ENCODE data around the gene FBXL19. TPM values are rescaled to one million over a fixed set of nuclear protein-coding genes. Genes with fewer than 3 reads are reported as not detected.

Gene FBXL19
- total RNA-seq, 1 donor from 2014 or later = 26.6 TPM

DNA sequence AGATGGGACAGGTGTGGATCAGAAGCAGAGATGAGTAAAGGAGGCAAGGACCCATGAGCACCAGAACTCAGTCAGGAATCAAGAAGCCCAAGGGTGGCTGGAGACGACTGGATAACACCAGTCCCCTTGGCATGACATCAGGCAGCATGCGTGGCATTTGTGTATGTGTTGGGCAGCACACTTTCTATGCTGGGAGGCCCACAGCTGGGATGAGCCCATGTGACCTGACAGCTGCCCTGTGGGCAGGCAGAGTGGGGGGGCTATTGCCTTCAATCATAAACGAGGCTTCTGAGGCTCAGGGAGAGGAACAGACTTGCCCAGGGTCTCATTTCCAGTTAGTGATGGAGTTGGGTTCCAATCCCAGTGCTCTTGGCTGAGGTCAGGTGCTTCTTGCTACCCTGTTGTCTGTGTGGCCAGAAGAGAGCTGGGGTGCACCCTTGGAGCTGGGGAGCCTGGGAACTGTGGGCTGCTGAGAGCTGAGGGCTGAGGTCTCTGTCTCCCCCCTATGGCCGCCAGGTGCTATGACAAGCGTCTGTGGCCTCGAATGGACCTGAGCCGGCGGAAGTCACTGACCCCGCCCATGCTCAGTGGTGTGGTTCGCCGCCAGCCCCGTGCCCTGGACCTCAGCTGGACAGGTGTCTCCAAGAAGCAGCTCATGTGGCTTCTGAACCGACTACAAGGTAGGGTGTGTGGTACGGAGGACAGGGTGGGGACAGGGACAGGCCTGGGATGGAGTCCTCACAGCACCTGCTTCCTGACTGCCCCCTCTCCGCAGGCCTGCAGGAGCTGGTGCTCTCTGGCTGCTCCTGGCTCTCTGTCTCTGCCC, 18.4 kb downstream of the FBXL19 start:
- intact Hi-C loops (cut with micrococcal nuclease) = loop anchor here (2.0 to 5.0 kb wide), 2 partner anchors 50 to 97 kb away; partner anchors contain the start of gene BCL7C

DNA sequence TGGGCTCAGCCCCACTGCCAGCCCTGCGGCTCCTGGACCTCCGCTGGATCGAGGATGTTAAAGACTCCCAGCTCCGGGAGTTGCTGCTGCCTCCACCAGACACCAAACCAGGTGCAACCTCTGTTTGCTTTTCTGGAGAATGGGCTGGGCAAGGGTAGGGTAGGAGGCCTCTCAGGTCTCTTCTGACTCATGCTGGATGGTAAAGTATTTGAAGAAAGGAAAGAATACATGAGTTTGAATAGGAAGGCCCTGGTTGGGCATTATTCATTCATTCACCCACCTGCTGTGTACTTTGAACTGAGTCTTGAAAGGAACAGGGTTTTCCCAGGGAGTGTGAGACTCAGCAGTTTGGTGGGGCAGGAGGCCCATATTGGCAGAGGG, 19.0 kb downstream of the FBXL19 start:
- intact Hi-C loops (cut with micrococcal nuclease) = loop anchor here (2.0 to 5.0 kb wide), 2 partner anchors 50 to 98 kb away; partner anchors contain the start of gene BCL7C

DNA sequence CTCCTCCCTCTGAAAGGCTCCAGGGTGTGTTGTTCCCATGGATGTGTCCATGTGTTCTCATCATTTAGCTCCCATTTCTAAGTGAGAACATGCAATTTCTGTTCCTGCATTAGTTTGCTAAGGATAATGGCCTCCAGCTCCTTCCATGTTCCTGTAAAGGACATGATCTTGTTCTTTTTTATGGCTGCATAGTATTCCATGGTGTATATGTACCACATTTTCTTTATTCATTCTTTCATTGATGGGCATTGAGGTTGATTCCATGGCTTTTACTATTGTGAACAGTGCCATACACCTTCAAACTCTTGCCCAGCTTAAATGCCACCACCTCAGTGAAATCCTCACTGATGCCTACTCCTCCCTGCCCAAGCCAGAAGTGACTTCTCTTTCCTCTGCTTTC, 21.0 kb downstream of the FBXL19 start:
- intact Hi-C loops (cut with micrococcal nuclease) = loop anchor here (5.0 kb wide), 1 partner anchor 52 kb away; the partner anchor contains the start of gene BCL7C

DNA sequence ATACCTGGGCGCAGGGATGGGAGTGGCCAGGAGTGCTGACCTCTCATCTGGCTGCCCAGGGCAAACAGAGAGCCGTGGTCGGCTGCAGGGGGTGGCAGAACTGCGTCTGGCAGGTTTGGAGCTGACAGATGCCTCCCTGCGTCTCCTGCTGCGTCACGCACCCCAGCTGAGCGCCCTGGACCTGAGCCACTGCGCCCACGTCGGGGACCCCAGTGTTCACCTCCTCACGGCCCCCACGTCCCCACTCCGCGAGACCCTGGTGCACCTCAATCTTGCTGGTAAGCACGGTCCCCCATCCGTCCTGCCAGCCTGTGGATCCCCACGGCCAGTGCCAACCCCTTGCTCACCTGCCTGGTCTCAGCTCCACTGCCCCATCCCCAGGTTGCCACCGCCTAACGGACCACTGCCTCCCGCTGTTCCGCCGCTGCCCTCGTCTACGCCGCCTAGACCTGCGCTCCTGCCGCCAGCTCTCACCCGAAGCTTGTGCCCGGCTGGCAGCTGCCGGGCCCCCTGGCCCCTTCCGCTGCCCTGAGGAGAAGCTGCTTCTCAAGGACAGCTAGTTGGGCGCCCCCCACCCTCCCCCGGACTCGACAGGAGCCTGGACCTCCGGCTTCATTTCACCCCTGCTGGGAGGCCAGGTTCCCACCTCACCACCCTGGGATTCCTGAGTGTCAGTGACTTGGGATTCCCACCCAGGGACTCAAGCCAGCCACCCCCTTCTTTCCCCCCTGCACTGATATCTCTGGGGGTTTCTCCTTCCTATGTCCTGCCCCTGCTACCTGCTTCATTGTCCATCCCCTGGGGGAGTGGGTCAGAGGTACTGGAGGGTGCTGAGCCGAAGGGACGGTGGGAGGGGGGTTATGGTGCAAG, 23.5 kb downstream of the FBXL19 start:
- intact Hi-C loops (cut with micrococcal nuclease) = no loop called here

DNA sequence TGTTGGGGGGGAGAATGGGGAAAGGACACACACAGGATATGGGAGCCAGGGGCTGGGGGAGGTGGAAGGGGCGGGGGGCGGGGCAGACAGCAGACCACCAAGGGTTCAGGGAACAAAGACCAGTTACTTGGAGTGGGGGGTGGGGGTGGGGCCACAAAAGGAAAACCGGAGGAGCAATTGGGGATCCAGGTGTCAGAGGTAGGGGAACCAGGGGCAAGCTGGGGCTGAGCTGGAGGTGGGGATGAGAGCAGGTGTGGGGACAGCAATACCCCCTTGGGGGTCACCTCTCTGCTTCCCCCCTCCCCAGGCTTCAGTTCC, 24.1 kb downstream of the FBXL19 start:
- intact Hi-C loops (cut with micrococcal nuclease) = no loop called here

DNA sequence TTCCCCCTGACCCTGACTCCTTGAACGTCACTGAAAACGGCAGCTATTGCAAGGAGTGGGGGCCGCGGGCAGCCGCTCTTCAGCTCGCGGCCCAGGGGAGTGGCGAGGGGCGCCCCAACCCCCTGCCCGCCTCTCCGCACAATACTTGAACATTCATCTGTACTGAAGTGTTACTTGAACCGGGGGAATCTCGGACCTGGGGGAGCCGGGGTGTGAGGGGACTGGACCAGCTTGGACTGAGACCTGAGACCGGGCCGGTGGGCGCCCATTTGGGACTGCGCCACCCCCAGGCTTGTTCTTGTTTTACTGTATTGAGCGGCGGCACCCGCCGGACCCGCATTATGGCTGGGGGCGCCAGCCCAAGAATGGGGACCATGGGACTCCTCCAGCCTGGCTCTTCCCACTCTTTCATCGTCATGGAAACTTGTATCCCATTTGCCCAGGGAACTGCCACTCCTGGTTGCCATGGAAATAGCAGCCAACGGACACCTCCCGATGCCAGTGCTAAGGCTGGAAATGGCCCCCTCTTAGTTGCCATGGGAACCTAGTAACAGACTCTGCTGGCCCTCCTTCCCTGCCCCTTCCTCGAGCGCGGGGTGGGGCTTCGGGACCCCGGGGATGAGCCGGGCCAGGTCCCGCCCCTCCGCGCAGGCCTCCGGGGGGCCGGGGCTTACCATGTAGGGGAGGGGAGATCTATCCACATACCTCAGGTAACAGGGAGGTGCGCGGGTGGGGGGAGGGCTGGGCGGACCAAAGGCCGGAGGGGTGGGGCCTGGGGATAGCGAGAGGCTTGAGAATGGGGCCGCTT, 24.7 kb downstream of the FBXL19 start:
- intact Hi-C loops (cut with micrococcal nuclease) = loop anchor here (2.0 kb wide), 1 partner anchor 25 kb away; the partner anchor contains the start of gene FBXL19

DNA sequence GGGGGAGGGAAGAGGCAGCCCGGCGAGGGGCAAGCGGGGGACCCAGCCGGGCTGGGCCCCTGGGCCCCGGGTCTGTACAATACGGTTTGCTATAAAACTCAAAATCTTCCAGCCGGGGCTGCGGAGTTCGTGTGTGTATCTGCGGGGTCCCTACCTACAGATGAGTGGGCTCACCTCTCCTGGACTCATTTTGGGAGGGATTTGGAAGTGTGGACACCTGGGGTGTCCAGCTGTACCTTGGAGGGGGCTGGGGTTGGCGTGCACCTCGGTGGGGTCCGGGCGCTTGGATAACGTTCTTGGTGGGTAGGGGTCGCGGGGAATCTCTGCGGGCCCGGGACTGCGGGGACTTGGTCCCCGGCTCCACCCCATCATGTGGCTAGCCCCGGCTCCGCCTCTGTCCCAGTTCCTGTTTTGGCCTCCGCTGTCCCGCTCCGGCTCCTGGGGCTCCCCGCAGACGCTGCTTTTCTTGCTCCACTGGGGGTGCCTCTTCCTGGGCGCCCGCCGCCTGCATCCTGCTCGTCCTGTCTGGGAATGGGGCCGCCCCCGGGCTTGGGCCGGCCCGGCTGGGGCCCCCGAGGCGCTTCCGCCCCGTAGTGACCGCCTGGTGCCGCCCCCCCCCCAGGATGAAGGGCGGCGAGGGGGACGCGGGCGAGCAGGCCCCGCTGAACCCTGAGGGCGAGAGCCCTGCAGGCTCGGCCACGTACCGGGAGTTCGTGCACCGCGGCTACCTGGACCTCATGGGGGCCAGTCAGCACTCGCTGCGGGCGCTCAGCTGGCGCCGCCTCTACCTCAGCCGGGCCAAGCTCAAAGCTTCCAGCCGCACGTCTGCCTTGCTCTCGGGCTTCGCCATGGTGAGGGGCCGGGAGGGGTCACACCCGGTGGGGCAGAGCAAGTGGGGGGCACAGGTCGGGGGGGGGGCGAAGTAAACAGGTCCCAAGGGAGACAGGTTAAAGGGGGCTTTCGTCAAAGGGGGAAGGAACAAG, 25.6 kb downstream of the FBXL19 start, which contains the start of gene ORAI3:
Gene ORAI3, plus strand, starts transcription at position 402 of the 983 bp plus-strand sequence. Its CDS starts 222 bp downstream, at position 624.
- intact Hi-C loops (cut with micrococcal nuclease) = loop anchor here (2.0 kb wide), 1 partner anchor 26 kb away; the partner anchor contains the start of gene FBXL19

DNA sequence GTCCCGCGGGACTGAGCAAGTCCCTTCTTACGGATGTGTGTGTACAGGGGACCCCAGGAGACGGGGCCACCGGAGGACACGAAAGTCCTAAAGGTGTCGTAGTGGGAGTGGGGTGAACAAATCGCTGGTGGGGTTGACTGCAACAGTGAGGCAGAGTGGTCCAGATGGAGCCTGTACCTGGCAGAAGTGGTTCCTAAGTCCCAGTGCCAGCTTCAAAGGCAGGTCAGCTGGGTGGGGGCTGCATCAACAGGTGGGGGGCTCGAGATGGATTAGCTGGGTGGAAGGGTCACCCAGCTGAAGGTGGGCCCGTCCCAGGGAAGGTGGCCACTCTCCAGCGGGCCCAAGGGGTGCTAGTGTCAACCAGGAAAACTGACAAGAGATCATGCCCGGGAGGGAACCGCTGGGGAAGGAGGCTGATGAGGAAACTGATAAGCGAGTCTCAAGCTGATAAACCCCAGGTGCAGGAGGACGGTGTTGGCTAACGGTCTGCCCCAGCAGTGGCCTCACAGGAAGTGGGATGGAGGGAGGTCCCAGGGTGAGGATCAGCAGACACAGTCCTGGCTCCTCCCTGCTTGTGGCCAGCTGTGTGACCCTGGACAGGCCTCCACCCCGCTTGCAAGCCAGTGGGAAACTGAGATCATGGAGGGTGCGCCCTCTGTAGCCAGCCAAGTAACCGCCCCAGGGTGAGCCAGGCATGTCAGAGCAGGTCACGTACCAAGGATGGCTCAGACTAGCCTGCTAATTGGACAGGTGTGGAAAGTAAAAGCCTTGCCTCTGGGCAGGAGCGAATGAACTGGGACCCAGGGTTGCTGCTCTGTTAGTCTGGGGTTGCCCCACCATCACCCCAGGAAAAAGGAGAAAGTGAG, 26.5 kb downstream of the FBXL19 start:
- intact Hi-C loops (cut with micrococcal nuclease) = loop anchor here (2.0 kb wide), 1 partner anchor 27 kb away; the partner anchor contains the start of gene FBXL19

DNA sequence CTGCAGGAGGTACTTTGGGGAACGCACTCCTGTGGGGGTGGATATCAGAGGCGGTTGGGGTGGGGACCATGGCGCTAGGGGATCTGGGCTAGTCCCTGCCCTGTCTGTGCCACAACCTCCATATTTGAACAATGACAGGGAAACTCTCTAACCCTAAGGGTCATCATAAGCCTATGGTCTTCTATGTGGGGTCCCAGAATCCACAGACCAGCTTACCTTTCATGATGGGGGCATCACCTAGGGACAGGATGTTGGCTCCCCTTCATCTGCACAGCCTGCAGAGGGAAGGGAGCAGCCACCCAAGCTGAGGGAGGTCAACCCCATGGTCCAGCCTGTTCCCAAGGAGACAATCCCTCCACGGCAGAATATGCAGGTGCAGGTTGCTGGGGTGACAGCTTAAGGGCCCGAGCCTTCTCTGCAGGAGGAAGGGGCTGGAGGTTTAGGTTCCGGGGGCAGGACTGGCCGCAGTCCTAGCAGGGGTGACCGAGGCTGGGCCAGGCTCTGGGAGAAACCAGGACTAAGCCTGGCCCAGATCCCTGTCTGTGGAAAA, 27.2 kb downstream of the FBXL19 start:
- intact Hi-C loops (cut with micrococcal nuclease) = no loop called here

DNA sequence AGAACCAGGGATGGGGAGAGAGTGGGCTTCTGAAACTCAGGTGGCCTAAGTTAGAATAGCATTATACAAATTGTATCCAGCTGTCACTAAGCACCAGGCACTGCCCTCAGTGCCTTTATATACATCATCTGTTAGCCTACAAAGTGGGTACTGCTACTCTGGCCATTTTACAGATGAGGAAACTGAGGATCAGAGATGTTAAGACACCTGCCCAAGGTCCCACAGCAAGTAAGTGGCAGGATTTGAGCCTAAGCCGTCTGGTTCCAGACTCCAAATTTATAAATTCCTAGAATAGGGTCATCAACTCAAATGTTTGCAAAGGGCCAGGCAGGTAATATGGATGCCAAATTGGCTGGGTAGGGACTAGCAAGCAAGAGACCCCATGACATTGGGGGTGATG, 27.8 kb downstream of the FBXL19 start:
- intact Hi-C loops (cut with micrococcal nuclease) = no loop called here

DNA sequence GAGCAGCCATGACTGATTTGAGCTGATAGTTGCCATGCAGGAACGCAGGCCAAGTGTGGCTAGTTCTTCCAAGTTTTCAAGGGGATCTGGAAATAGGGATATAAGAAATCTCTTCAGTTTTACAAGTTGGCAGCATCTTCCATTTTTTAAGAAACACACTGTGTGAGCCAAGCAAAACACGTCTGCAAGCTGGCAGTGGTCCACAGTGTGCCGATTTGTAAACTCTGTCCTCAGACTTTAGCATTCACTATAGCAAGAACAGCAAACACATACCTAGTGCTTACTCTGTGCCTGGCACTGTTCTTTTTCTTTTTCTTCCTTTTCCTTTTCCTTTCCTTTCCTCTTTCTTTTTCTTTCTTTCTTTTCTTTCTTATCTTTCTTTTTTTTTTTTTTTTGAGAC, 28.4 kb downstream of the FBXL19 start:
- intact Hi-C loops (cut with micrococcal nuclease) = no loop called here

DNA sequence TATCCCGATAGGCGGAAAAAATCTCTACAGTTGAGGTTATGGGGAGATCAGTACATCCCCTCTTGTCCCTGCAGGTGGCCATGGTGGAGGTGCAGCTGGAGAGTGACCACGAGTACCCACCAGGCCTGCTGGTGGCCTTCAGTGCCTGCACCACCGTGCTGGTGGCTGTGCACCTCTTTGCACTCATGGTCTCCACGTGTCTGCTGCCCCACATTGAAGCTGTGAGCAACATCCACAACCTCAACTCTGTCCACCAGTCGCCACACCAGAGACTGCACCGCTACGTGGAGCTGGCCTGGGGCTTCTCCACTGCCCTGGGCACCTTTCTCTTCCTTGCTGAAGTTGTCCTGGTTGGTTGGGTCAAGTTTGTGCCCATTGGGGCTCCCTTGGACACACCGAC, 29.7 kb downstream of the FBXL19 start:
- intact Hi-C loops (cut with micrococcal nuclease) = no loop called here

DNA sequence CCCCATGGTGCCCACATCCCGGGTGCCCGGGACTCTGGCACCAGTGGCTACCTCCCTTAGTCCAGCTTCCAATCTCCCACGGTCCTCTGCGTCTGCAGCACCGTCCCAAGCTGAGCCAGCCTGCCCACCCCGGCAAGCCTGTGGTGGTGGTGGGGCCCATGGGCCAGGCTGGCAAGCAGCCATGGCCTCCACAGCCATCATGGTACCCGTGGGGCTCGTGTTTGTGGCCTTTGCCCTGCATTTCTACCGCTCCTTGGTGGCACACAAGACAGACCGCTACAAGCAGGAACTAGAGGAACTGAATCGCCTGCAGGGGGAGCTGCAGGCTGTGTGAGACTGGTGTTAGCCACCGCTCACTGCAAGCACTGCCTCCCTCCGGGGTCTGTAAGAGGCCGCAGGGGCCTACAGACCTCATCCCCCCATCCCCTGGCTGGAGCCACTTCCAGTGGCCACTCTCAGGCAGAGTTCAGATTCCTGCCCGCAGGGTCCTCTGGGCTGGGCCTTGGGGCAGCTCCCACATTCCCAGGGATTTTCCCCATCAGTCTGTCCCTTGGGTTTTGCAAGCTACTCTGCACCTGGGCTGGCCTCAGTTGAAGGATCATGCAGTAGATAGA, 30.2 kb downstream of the FBXL19 start:
- intact Hi-C loops (cut with micrococcal nuclease) = no loop called here

DNA sequence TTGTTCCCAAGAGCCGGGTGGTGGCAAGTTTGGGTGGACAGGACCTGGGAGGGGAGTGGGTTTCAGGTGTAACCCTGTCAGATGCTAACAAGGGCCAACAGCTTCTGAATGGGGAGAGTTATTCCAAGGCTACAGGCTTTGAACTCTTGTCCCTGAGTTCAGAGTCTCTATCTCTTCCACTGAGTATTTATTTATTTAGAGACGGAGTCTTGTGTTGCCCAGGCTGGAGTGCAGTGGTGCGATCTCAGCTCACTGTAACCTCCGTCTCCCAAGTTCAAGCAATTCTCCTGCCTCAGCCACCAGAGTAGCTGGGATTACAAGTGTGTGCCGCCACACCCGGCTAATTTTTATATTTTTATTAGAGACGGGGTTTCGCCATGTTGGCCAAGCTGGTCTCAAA, 31.6 kb downstream of the FBXL19 start:
- intact Hi-C loops (cut with micrococcal nuclease) = loop anchor here (5.0 kb wide), 2 partner anchors 42 to 917 kb away; partner anchors contain the start of gene ZNF267

DNA sequence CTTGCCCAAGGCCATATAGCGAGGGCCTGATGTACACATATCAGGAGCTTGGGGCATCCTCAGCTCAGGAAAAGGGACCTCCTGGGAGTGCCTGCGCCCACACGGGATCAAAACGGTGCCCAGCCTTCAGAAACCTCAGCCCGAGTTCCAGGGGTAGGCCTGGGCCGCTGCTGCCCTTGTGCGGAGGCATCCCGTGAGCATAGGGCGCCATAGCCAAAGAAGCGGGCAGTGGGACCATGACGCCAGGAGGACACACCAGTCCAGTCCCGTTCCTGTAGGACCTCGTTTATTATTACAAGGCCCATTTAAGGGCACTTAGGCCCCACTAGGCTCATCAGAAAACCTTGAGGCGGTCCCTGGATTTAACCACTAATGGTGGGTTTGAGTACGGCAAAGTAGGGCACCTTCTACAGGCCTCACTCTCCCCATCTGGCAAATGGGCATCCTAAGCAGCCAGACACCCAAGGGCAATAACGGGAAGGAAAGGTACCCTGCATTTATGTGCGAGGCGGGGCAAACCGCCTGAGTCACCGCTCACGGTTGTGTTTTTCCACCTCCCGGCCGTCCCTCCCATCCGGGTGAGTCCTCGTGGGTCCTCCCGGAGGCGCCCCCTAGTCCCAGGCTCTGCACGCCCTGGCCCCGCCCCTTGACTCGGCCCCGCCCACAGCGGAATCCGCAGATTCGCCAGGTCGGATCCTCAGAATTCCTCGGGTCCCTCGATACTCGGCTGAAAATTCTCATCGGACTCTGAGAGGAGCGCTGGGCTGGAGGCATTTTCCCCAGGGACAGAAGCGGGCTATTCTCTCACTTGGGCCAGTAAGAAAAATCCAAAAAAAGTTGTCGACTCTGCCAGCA, 33.5 kb downstream of the FBXL19 start:
- intact Hi-C loops (cut with micrococcal nuclease) = loop anchor here (1.0 to 5.0 kb wide), 8 partner anchors 35 to 915 kb away; partner anchors contain the start of genes ARMC5, FUS, KAT8 and STX4

DNA sequence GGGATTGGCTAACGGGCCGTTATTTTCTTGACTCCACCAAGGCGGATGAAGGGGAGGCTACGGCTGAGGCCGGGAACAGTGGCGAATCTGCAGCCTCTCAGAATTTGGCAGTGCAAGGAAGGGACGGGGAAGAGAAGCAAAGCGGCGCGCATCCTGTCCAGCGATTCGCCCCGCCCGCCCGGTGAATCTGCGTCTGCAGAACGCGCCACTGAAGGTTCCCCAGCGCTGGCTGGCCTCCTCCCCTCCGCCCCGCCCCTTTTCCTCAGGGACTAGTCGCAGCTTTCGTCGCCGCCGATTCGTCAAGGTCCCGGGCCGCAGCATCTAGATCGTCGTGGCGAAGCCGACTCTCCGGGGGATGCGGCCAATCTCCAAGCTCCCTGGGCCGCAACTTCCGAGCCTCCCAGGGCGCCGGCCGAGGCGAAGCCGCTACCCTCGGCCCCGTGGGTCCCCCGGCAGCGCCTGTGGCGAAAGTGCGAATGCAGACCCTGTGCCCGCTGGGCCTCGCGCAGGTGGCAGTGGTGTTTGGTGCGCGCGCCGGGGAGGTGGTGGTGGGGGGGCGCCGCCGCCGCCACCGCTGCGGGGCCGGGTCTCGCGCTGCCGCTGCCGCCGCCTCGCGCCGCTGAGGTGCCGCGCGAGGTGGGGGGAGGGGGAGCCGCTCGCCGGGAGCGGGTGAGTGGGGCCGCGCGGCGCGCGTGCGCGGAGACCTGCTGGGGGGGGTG, 34.2 kb downstream of the FBXL19 start, which contains the start of gene SETD1A:
Gene SETD1A, plus strand, starts transcription at position 299 of the 719 bp plus-strand sequence. CDS start 978 bp downstream, outside the sequence.
- intact Hi-C loops (cut with micrococcal nuclease) = loop anchor here (1.0 to 5.0 kb wide), 8 partner anchors 35 to 915 kb away; partner anchors contain the start of genes ARMC5, FUS, KAT8 and STX4

All from T-helper 2 cell treated with Interferon-gamma antibody and Interleukin-4, amounts not matched to agents 100 ng/mL and 5 ng/mL, for 36 hours (primary cell).